Stimulated activated CD8-positive, alpha-beta memory T cell treated with anti-CD3 and anti-CD28 coated beads, Interleukin-7, amount 100 ng/mL, for 4 hours (primary cell): Measurements from ENCODE around the gene SRGAP2C.
"Not testable (repeated sequence)": the region's sequence is repeated elsewhere in the genome, so short reads cannot be mapped to it uniquely, and the experiment has no call there.

Experiments used
- DNase-seq, 2 donors: peaks; one replicate each; pipeline ENCODE4 v3.0.0-alpha.2; 2020; ENCODE audit warnings: low read depth in 2 of 2

Gene SRGAP2C

GRCh38 chr1:121278777-121279547 lies 94.2 kb downstream of the SRGAP2C start:
- DNase-seq: not testable (repeated sequence)

DNA sequence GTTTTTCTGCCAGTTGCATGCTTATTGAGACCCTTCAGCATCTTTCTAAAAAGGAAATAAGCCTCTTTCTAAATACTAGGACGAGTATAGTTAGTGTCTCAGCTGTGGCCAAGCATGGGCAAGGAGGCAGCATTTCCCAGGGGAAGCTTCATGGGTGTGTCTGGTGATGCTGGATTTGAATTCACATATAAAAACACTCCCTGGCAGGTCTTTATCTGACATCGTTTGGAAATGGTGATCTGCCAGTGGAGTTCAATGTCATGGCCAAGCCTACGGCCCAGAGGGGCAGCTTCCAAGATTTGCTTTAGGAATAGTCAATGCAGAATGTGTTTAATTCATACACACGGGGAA lies 94.7 kb downstream of the SRGAP2C start:
- DNase-seq: not testable (repeated sequence)

- DNase-seq: not testable (repeated sequence)
Measured at GRCh38 chr1:121280699-121281317, 96.0 kb downstream of the SRGAP2C start.

GRCh38 chr1:121281480-121281879 lies 96.7 kb downstream of the SRGAP2C start:
- not testable (repeated sequence) for DNase-seq

DNA sequence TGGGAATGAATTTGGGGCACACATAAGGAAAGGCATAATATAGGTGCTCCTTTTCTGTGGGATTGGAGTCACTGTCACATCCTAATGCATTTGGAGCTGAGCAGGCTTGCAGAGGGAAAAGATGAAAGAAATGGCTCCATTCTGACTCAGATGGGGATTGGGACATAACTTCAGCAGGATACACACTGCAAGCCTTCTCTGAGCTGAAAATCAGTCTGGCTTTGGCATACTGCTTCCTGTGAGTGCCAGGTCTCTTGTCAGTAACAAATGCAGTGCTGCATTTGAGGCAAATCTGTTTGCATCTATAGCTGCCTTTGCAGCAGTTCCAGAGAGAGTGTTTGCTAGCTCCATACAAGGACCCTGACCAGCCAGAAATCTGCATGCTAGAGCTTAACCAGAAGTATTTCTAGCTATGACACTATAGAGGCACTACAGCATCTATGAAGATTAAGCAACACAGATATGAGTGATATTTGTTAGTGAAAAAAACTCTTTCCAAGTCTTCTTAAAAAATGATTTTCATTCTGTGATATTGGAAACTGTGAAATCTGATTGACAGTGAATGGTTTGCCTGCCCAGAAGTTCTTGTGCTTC lies 98.9 kb downstream of the SRGAP2C start:
- not testable (repeated sequence) for DNase-seq

GRCh38 chr1:121292590-121292989 lies 107.8 kb downstream of the SRGAP2C start:
- DNase-seq: not testable (repeated sequence)

- not testable (repeated sequence) for DNase-seq
Measured at GRCh38 chr1:121293263-121294204, 108.8 kb downstream of the SRGAP2C start.

DNA sequence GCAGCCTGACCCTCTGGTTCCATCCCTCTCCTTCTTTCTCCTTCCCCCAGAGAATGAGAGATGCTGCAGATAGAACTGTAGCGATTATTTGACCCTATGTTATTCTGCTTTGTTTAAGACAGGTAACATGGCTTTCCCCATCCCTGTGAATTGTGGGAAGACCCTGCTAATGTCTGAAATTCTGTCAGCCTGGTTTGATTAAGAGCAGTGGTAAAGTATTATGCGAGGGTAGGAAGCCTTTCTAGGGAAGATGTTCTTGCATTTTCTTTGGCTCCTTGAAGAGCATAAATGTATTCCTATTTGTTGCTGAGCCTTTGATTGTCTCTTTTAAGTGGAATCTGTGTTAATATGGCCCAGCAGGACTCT lies 109.4 kb downstream of the SRGAP2C start:
- not testable (repeated sequence) for DNase-seq

GRCh38 chr1:121296563-121296962 lies 111.8 kb downstream of the SRGAP2C start:
- DNase-seq: not testable (repeated sequence)

GRCh38 chr1:121298529-121298928 lies 113.8 kb downstream of the SRGAP2C start:
- DNase-seq: not testable (repeated sequence)

DNA sequence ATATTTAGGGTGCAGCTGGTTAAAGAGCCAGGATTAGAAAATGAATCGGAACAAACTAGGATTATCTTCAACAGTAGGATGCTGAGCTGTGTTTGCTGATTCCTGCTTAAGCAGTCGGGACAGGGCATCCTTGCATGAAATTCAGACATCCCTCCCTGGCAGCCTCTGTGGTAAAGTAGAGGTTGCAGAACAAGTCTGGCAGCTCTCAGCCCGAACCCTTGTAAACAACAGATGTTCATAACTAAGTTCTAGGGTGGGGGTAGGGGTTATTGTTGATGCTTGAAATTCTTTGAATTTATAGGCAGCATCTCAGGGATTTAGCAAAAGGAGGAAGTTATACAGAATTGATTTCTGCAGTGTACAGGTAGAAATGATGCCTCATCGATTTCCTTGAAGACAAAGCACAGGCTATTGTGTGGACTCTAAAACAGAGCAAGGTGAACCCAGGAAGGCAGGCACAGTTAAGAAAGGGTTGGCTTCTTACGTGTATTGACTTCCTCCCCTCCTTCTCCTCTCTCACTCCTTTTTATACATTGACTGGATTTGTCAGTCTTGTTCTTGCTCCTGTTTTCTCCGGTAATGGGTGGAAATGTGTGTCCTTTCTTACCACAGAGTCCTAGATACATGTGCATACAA lies 114.9 kb downstream of the SRGAP2C start:
- not testable (repeated sequence) for DNase-seq

- DNase-seq: not testable (repeated sequence)
Measured at GRCh38 chr1:121301876-121302275, 117.1 kb downstream of the SRGAP2C start.

DNA sequence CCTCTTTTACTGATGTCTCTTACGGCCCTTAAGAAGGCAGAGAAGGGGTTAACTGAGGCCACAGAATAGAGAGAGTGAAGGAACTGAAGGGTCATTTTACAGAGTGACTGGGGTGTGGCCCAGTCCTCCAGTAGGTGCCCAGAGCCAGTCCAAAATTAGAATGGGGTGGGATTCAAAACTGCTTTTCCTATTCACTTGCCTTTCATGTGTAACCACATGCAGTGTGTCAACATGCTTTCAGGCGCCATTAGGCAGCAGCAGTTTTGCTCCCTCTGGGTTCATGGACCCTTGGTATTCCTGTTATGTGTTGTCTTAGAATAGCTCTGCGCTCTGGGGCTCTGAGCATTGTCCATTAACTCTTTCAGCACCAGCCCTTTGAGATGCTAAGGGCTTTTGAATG lies 123.0 kb downstream of the SRGAP2C start:
- DNase-seq: not testable (repeated sequence)

DNA sequence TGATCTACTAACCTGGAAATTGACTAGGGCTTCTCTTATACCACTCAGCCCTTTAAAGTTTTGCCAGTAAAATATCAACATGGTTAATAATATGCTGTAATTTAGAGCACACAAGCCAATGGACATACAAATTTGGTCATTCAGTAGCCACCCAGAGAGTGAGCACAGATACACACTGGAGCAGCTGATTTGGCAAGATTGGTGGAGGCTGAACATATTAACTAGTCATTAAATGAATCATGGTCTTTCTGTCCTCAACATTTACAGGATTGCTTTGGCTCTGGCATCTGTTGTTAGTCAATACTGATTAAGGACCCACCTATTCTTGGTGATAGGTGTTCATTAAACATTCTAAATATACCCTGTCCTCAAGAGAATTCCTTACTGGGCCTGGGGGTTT lies 130.7 kb downstream of the SRGAP2C start:
- DNase-seq: not testable (repeated sequence)

- not testable (repeated sequence) for DNase-seq
Measured at GRCh38 chr1:121316081-121316480, 131.3 kb downstream of the SRGAP2C start.

GRCh38 chr1:121317491-121318468 lies 133.0 kb downstream of the SRGAP2C start:
- not testable (repeated sequence) for DNase-seq

GRCh38 chr1:121318687-121319086 lies 133.9 kb downstream of the SRGAP2C start:
- not testable (repeated sequence) for DNase-seq

GRCh38 chr1:121321660-121322059 lies 136.9 kb downstream of the SRGAP2C start:
- not testable (repeated sequence) for DNase-seq

- not testable (repeated sequence) for DNase-seq
Measured at GRCh38 chr1:121324726-121325125, 140.0 kb downstream of the SRGAP2C start.

DNA sequence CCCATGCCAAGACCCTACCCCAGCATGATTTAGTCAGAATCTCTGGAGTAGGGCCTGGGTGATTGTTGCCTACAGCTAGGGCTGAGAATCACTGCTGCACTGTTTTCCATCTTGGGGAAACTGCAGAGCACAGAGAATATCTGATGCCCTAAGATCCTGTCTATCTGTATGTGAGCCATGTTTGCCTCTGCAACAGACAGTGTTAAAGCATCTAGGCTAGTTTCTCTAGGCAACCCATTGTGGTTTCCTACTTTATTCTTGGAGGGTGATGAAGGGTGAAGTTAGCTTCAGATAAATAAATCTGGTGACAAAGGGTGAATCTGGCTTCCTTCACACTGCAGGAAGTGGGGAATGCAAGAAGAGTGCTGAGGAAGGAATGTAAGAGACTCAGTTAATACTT lies 147.4 kb downstream of the SRGAP2C start:
- not testable (repeated sequence) for DNase-seq
